Neural cell (in vitro differentiated cells): ENCODE data around the gene SBNO1.

Source experiments
- CTCF ChIP-seq: fragments of 450-650 bp; IDR thresholded peaks from 2 replicates; pipeline ENCODE4 v1.5.1; 2014; ENCODE audit warnings: antibody characterized with exemption, mild to moderate bottlenecking, moderate library complexity; ENCODE audit not compliant: poor library complexity, severe bottlenecking
- EP300 ChIP-seq: fragments of 450-650 bp; conservative IDR thresholded peaks from 2 replicates; pipeline ENCODE4 v1.6.1; 2014; ENCODE audit warnings: antibody characterized with exemption, mild to moderate bottlenecking, moderate library complexity; ENCODE audit not compliant: poor library complexity, severe bottlenecking
- EZH2 ChIP-seq: fragments of 200-600, 300-800 bp; shearing (Covaris generic), sonication (generic); IDR thresholded peaks from 2 replicates; pipeline ENCODE4 v1.6.1; 2014; ENCODE audit warnings: antibody characterized with exemption, low read length, borderline replicate concordance, mild to moderate bottlenecking; ENCODE audit not compliant: insufficient read depth, poor library complexity, severe bottlenecking
- MXI1 ChIP-seq: fragments of 450-650 bp; conservative IDR thresholded peaks from 2 replicates; pipeline ENCODE4 v1.6.1; 2014; ENCODE audit warnings: antibody characterized with exemption, mild to moderate bottlenecking; ENCODE audit not compliant: poor library complexity, severe bottlenecking
- POLR2AphosphoS5 ChIP-seq: IDR thresholded peaks from 2 replicates; pipeline ENCODE4 v1.6.1; 2012
- RAD21 ChIP-seq: fragments of 450-650 bp; conservative IDR thresholded peaks from 2 replicates; pipeline ENCODE4 v1.6.1; 2014; ENCODE audit warnings: antibody characterized with exemption, mild to moderate bottlenecking, moderate library complexity
- SMC3 ChIP-seq: fragments of 450-650 bp; conservative IDR thresholded peaks from 2 replicates; pipeline ENCODE4 v1.6.1; 2014; ENCODE audit warnings: antibody characterized with exemption, mild to moderate bottlenecking, moderate library complexity; ENCODE audit not compliant: poor library complexity
- TAF1 ChIP-seq: IDR thresholded peaks from 2 replicates; pipeline ENCODE4 v1.6.1; 2012; ENCODE audit warnings: low read depth

- no peak for TF ChIP-seq CTCF
- no peak for TF ChIP-seq RAD21
- no peak for TF ChIP-seq EP300
- TF ChIP-seq MXI1 = no peak
- no peak for TF ChIP-seq TAF1
- TF ChIP-seq POLR2AphosphoS5 = no peak
- no peak for TF ChIP-seq SMC3
- no peak for TF ChIP-seq EZH2
Observed at GRCh38 chr12:123399255-123399617, 34.6 kb upstream of the SBNO1 start.
